IMR-90 (cell line): ENCODE data around the gene RGS9. TPM values are rescaled to one million over a fixed set of nuclear protein-coding genes. Genes with fewer than 3 reads are reported as not detected.

Experiments used
- ATAC-seq: fragments of 200-7000 bp; cut with Tn5 transposase; 2 replicates; pipeline ENCODE4 v1.9.1; 2020; ENCODE audit warnings: low read depth, mild to moderate bottlenecking, moderate library complexity
- BruUV-seq: library from RNA; stranded (reverse); fragments of 400-500 nt; replicated peaks from 2 replicates; lab custom pipeline; 2021; lab: Mats Ljungman, UMichigan
- CTCF ChIA-PET: fragments of 300-600 bp; formaldehyde crosslinking; extraction: SDS; loops from one replicate; lab custom pipeline; 2021; ENCODE audit warnings: antibody characterized with exemption; lab: Yijun Ruan, JAX
- POLR2A ChIA-PET: fragments of 300-600 bp; sonication (Branson Sonifier 250); formaldehyde crosslinking; loops from one replicate; lab custom pipeline; 2022; ENCODE audit warnings: antibody characterized with exemption; ENCODE audit not compliant: unreplicated experiment; lab: Charles Lee
- DNase-seq: peaks from one replicate; pipeline ENCODE4 v3.0.0; 2013
- H2AFZ ChIP-seq: replicated peaks from 2 replicates; pipeline ENCODE3; 2013; ENCODE audit warnings: low read length, mild to moderate bottlenecking; ENCODE audit not compliant: poor library complexity
- H2AK5ac ChIP-seq: 2 replicates; pipeline ENCODE4 v1.6.1; 2013; ENCODE audit warnings: low read depth, low read length, inconsistent platforms
- H2AK9ac ChIP-seq: replicated peaks from 2 replicates; pipeline ENCODE3; 2013; ENCODE audit warnings: mild to moderate bottlenecking, low read depth, low read length, moderate library complexity; ENCODE audit not compliant: poor library complexity
- H2BK120ac ChIP-seq: 2 replicates; pipeline ENCODE4 v1.6.1; 2013; ENCODE audit warnings: low read depth, low read length, inconsistent platforms
- H2BK15ac ChIP-seq: 3 replicates; pipeline ENCODE4 v1.6.1; 2013; ENCODE audit warnings: low read depth, low read length, inconsistent platforms
- H2BK20ac ChIP-seq: 2 replicates; pipeline ENCODE4 v1.6.1; 2013; ENCODE audit warnings: low read depth, mild to moderate bottlenecking, inconsistent platforms, low read length, moderate library complexity
- H2BK5ac ChIP-seq: 2 replicates; pipeline ENCODE4 v1.6.1; 2013; ENCODE audit warnings: mild to moderate bottlenecking, low read depth, low read length, inconsistent platforms; ENCODE audit not compliant: poor library complexity, severe bottlenecking
- H3K14ac ChIP-seq: replicated peaks from 2 replicates; pipeline ENCODE4 v1.6.1; 2013; ENCODE audit warnings: low read depth, low read length, inconsistent platforms
- H3K18ac ChIP-seq: 2 replicates; pipeline ENCODE4 v1.6.1; 2013; ENCODE audit warnings: low read depth, low read length, control low read depth
- H3K23ac ChIP-seq: 2 replicates; pipeline ENCODE4 v1.6.1; 2013; ENCODE audit warnings: low read depth, low read length, inconsistent platforms
- H3K27ac ChIP-seq: 2 replicates; pipeline ENCODE4 v1.5.1; 2013; ENCODE audit warnings: mild to moderate bottlenecking, control low read depth, low read length; ENCODE audit not compliant: insufficient read depth
- H3K27me3 ChIP-seq: 2 replicates; pipeline ENCODE4 v1.6.1; 2013; ENCODE audit warnings: low read length; ENCODE audit not compliant: control insufficient read depth, insufficient read depth
- H3K36me3 ChIP-seq: 2 replicates; pipeline ENCODE4 v1.6.1; 2013; ENCODE audit warnings: low read length, mixed read lengths; ENCODE audit not compliant: control insufficient read depth, insufficient read depth
- H3K4ac ChIP-seq: 2 replicates; pipeline ENCODE4 v1.6.1; 2013; ENCODE audit warnings: low read depth, low read length, inconsistent platforms
- H3K4me1 ChIP-seq: 2 replicates; pipeline ENCODE4 v1.6.1; 2013; ENCODE audit warnings: low read length, mixed read lengths; ENCODE audit not compliant: control insufficient read depth, insufficient read depth
- H3K4me2 ChIP-seq: 2 replicates; pipeline ENCODE4 v1.6.1; 2013; ENCODE audit warnings: low read depth, mild to moderate bottlenecking, control low read depth, low read length, moderate library complexity
- H3K4me3 ChIP-seq: 2 replicates; pipeline ENCODE4 v1.5.1; 2013; ENCODE audit warnings: low read depth, mild to moderate bottlenecking, control low read depth, low read length, moderate library complexity; ENCODE audit not compliant: insufficient read depth
- H3K56ac ChIP-seq: 2 replicates; pipeline ENCODE4 v1.6.1; 2013; ENCODE audit warnings: low read length, inconsistent platforms; ENCODE audit not compliant: insufficient read depth; ENCODE audit errors: extremely low read depth
- H3K79me1 ChIP-seq, 2 experiments: 2 replicates each; pipeline ENCODE4 v1.6.1; 2013; ENCODE audit warnings: low read length in 2 of 2, inconsistent platforms in 1 of 2, low read depth in 1 of 2
- H3K9ac ChIP-seq: 2 replicates; pipeline ENCODE4 v1.6.1; 2013; ENCODE audit warnings: low read depth, low read length, control low read depth
- H3K9me1 ChIP-seq: 2 replicates; pipeline ENCODE4 v1.6.1; 2013; ENCODE audit warnings: low read length, inconsistent platforms; ENCODE audit not compliant: insufficient read depth
- H3K9me3 ChIP-seq: 2 replicates; pipeline ENCODE4 v1.6.1; 2013; ENCODE audit warnings: low read length; ENCODE audit not compliant: control insufficient read depth, insufficient read depth
- H4K20me1 ChIP-seq: 2 replicates; pipeline ENCODE4 v1.6.1; 2013; ENCODE audit warnings: low read length, inconsistent platforms; ENCODE audit not compliant: insufficient read depth
- H4K5ac ChIP-seq: 2 replicates; pipeline ENCODE4 v1.6.1; 2013; ENCODE audit warnings: mild to moderate bottlenecking, low read depth, low read length, control low read depth
- H4K8ac ChIP-seq, 2 experiments: 2 replicates each; pipeline ENCODE4 v1.6.1; 2013; ENCODE audit warnings: low read depth in 2 of 2, low read length in 2 of 2, control low read depth in 1 of 2, inconsistent platforms in 1 of 2
- H4K91ac ChIP-seq: 2 replicates; pipeline ENCODE4 v1.6.1; 2013; ENCODE audit warnings: low read depth, low read length, inconsistent platforms; ENCODE audit not compliant: insufficient read depth
- CHD1 ChIP-seq: IDR thresholded peaks from 2 replicates; pipeline ENCODE4 v1.6.1; 2012; ENCODE audit warnings: low read depth, low read length, improper control_type of control experiment
- NFE2L2 ChIP-seq: fragments of 150-350 bp; IDR thresholded peaks from 2 replicates; pipeline ENCODE4 v1.6.1; 2016; ENCODE audit warnings: low read depth, mild to moderate bottlenecking, low read length
- RAD21 ChIP-seq: IDR thresholded peaks from 2 replicates; pipeline ENCODE4 v1.6.1; 2012; ENCODE audit warnings: low read length, improper control_type of control experiment
- RCOR1 ChIP-seq: IDR thresholded peaks from 2 replicates; pipeline ENCODE4 v1.6.1; 2012; ENCODE audit warnings: mild to moderate bottlenecking, low read length, improper control_type of control experiment; ENCODE audit not compliant: insufficient replicate concordance
- SMC3 ChIP-seq: fragments of 150-350 bp; IDR thresholded peaks from 2 replicates; pipeline ENCODE4 v1.6.1; 2016; ENCODE audit warnings: low read depth, mild to moderate bottlenecking, antibody characterized with exemption, low read length, moderate library complexity
- WGBS, 2 experiments: methylation state at CpG; one replicate each; pipeline versions ENCODE4 v1.1.5 to v1.1.7; 2013; ENCODE audit warnings: missing lambda C conversion rate in 2 of 2; ENCODE audit not compliant: insufficient read length in 1 of 2; ENCODE audit errors: extremely low coverage in 2 of 2; 5-methylcytosine and 5-hydroxymethylcytosine counted together
- dilution Hi-C: fragments of 300-500 bp; cut with HindIII; formaldehyde crosslinking; loops from one replicate; pipeline ENCODE4 v1.14.3; 2018; ENCODE audit warnings: low sequenced_read_pairs; ENCODE audit not compliant: unreplicated experiment
- in situ Hi-C: fragments of 300-500 bp; cut with MboI; formaldehyde crosslinking; loops from 3 replicates; pipeline ENCODE4 v1.14.3; 2019; ENCODE audit warnings: low sequenced_read_pairs, inconsistent platforms, mixed read lengths
- intact Hi-C: fragments of 100-400 bp; cut with micrococcal nuclease; formaldehyde crosslinking; loops from 2 replicates; pipeline ENCODE4 v1.10.0; 2022
- polyA plus RNA-seq, 3 experiments: library from polyadenylated mRNA; depleted of rRNA; stranded (reverse); fragments of >200 nt; gene quantifications; 2 replicates each; pipeline ENCODE4 v1.2.3, GENCODE V29; 2012; ENCODE audit warnings: low replicate concordance in 1 of 3
- total RNA-seq: library from RNA; depleted of rRNA; stranded (reverse); fragments of >200 nt; gene quantifications from 2 replicates; pipeline ENCODE4 v1.2.3, GENCODE V29; 2012
- TF ChIP-seq, protein P1 (sequence below): conservative IDR thresholded peaks from 2 replicates; pipeline ENCODE4 v1.5.1; 2012; ENCODE audit warnings: mild to moderate bottlenecking, low read depth, low read length, improper control_type of control experiment

RGS9 gene
- total and polyA plus RNA-seq, 2 of the 4 experiments (the other 2 are of a cell fraction): 0.90 to 1.1 TPM

DNA sequence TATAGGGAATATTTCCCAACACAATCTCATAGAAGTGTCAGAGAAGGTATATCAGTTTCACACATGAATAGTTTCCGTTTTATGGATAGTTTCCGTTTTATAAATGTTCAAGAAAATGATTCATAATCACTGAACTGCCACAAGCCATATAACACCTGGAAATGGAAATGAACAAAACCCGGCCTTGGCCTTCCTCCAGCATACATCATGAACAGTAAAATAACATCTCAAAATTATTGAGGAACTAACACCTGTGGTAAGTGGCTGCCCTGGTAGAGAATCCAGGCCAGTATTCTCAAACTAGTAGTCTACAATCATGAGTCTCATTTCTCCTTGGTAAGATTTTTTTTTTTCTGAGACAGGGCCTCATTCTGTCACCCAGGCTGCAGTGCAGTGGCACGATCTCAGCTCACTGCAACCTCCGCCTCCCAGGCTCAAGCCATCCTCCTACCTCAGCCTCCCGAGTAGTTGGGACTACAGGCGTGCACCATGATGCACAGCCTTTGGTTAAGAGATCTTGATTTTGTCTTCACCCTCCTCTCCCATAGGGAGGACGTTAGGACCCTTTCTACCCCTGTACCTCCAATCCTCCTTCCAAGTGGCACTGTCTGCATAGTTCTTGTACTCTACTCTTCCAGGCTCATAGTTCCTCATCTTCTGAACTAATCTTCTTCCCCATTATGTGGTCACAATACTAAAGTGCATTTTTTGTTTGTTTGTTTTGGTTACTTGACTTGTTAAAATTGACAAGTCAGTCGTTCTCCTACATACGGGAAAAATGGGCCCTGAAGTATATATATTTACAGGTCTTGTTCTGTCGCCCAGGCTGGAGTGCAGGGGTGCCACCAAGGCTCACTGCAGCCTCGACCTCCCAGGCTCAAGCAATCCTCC is 15.0 kb upstream of the RGS9 start:
- H4K20me1 ChIP-seq: no peaks in the 10 kb centered on the region
- peak overlapping the region; percentile 64 for H4K5ac ChIP-seq
- no peak overlapping the region for H2BK120ac ChIP-seq
- dilution Hi-C loops: no loop called here
- TF ChIP-seq, protein P1, sequence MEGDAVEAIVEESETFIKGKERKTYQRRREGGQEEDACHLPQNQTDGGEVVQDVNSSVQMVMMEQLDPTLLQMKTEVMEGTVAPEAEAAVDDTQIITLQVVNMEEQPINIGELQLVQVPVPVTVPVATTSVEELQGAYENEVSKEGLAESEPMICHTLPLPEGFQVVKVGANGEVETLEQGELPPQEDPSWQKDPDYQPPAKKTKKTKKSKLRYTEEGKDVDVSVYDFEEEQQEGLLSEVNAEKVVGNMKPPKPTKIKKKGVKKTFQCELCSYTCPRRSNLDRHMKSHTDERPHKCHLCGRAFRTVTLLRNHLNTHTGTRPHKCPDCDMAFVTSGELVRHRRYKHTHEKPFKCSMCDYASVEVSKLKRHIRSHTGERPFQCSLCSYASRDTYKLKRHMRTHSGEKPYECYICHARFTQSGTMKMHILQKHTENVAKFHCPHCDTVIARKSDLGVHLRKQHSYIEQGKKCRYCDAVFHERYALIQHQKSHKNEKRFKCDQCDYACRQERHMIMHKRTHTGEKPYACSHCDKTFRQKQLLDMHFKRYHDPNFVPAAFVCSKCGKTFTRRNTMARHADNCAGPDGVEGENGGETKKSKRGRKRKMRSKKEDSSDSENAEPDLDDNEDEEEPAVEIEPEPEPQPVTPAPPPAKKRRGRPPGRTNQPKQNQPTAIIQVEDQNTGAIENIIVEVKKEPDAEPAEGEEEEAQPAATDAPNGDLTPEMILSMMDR: no peak
- TF ChIP-seq SMC3: no peak
- no peak for TF ChIP-seq CHD1
- TF ChIP-seq RAD21: no peak
- no peak for TF ChIP-seq RCOR1
- TF ChIP-seq NFE2L2: no peak
- no peak overlapping the region for H2BK15ac ChIP-seq
- in situ Hi-C loops: no loop called here
- POLR2A ChIA-PET: interaction anchor here (0.6 to 0.7 kb wide), 3 partner anchors 23 to 129 kb away, joined by 3 to 8 read pairs (median 8); no protein-coding TSS in a partner anchor
- no peaks in the 10 kb centered on the region for H3K9me3 ChIP-seq
- peak overlapping the region; percentile 20; the same call in 1 of the 2 replicates for H3K4ac ChIP-seq
- no peaks in the 10 kb centered on the region for H3K36me3 ChIP-seq
- H4K91ac ChIP-seq: no peak overlapping the region
- H2AFZ ChIP-seq: no peak overlapping the region
- H2BK5ac ChIP-seq: no peak overlapping the region
- BruUV-seq: no TSS peak
- no peak overlapping the region; the same call in 1 of the 2 replicates for H3K27ac ChIP-seq
- intact Hi-C loops: loop anchor here (5.0 kb wide), 3 partner anchors 65 to 150 kb away; partner anchors contain the start of gene GNA13
- DNase-seq: no peak
- H3K18ac ChIP-seq: no peak overlapping the region
- no peaks in the 10 kb centered on the region; the same call in none of the 2 replicates for H3K9me1 ChIP-seq
- no peak overlapping the region for H2AK9ac ChIP-seq
- H3K9ac ChIP-seq: peak overlapping the region; percentile 87; the same call in 1 of the 2 replicates
- no peak for ATAC-seq
- H3K79me1 ChIP-seq: no peaks in the 10 kb centered on the region
- CTCF ChIA-PET: no interaction called here
- H3K27me3 ChIP-seq: peaks cover 4% of the 10 kb centered on the region
- no peak overlapping the region for H2BK20ac ChIP-seq
- H3K4me1 ChIP-seq: peaks cover 8% of the 10 kb centered on the region
- H3K4me3 ChIP-seq: no peak overlapping the region
- H3K14ac ChIP-seq: no peak overlapping the region
- H2AK5ac ChIP-seq: 0 out of 2 replicates have a peak overlapping the region, but pooled peaks have one; percentile 34
- H3K56ac ChIP-seq: no peak overlapping the region
- H3K4me2 ChIP-seq: peak overlapping the region; percentile 81; the same call in 1 of the 2 replicates
- H3K23ac ChIP-seq: no peak overlapping the region; the same call in 1 of the 2 replicates
- H4K8ac ChIP-seq: peak overlapping the region; percentile 96 to 98
- WGBS, 2 experiments: 80% methylated on average over 1 of the region's 12 CpGs; no CpG with 5 or more reads in 1 of the 2 experiments
